T-helper 2 cell treated with Interferon-gamma antibody and Interleukin-4, amounts not matched to agents 5 μg/mL and 100 μg/mL, for 36 hours (primary cell): Measurements from ENCODE around the gene GPC5.

Experiments used
- DNase-seq: peaks from one replicate; pipeline ENCODE4 v3.0.0; 2021; ENCODE audit warnings: low spot score
- H3K27ac Mint-ChIP-seq: one replicate; pipeline ENCODE4 v1.8.0; 2021; ENCODE audit warnings: mild to moderate bottlenecking, mixed read lengths
- H3K27me3 Mint-ChIP-seq: one replicate; pipeline ENCODE4 v1.8.0; 2021; ENCODE audit warnings: low read depth, mixed read lengths
- H3K36me3 Mint-ChIP-seq: one replicate; pipeline ENCODE4 v1.8.0; 2021; ENCODE audit warnings: low read depth, mixed read lengths
- H3K4me1 Mint-ChIP-seq: one replicate; pipeline ENCODE4 v1.8.0; 2021; ENCODE audit warnings: low read depth, mixed read lengths
- H3K4me3 Mint-ChIP-seq: one replicate; pipeline ENCODE4 v1.8.0; 2022; ENCODE audit warnings: mild to moderate bottlenecking, moderate library complexity, mixed read lengths
- H3K9me3 Mint-ChIP-seq: one replicate; pipeline ENCODE4 v1.8.0; 2021; ENCODE audit warnings: mixed read lengths

GPC5 gene

DNA sequence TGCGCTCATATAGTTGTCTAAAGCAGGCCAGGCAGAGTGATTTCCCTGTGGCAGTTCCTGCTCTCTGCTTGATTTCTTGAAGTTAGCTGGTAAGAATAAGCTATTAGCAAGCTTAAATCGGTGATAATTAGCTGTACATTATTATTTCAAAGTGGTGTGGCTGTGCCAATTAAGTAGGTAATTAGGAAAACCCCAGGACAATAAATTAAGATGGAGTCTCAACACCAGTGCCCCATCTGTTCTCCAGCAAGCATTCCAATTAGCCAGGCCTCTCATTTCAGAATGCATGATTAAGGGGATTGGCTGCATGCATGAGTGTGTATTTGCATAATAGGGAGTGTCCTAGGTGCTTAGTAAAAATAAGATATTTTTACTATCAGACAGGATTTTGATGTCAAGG, 342.3 kb downstream of the GPC5 start:
- Mint-ChIP-seq H3K9me3 (no peaks in the 10 kb centered on the region), H3K4me3 (no peak overlapping the region), H3K4me1 (no peaks in the 10 kb centered on the region), H3K27me3 (peaks cover 3% of the 10 kb centered on the region), H3K36me3 (no peaks in the 10 kb centered on the region), H3K27ac (no peak overlapping the region)
- no peak for DNase-seq

DNA sequence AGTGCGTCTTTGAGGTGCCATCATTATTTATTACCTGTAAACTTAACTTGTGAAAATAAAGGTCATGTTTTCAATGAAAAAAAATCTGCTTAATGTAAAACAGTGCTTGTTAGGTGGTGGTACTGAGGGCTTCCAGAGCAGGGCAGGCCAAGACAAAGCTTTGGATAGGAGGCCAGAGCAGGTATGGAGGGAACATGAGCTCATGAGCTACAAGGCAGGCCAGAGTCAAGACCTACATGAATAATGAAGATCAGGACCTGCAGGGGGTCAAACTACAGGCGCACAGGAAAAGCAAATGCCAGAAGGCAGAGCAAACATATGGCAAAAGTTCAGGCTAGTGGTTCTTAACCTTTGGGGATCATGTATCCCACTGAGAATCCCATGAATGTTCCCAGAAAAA, 343.5 kb downstream of the GPC5 start:
- H3K4me1 Mint-ChIP-seq, result no peaks in the 10 kb centered on the region
- no peaks in the 10 kb centered on the region for H3K36me3 Mint-ChIP-seq
- H3K27ac Mint-ChIP-seq, result no peak overlapping the region
- peaks cover 3% of the 10 kb centered on the region for H3K27me3 Mint-ChIP-seq
- no peak overlapping the region for H3K4me3 Mint-ChIP-seq
- no peak for DNase-seq
- H3K9me3 Mint-ChIP-seq, result no peaks in the 10 kb centered on the region

DNA sequence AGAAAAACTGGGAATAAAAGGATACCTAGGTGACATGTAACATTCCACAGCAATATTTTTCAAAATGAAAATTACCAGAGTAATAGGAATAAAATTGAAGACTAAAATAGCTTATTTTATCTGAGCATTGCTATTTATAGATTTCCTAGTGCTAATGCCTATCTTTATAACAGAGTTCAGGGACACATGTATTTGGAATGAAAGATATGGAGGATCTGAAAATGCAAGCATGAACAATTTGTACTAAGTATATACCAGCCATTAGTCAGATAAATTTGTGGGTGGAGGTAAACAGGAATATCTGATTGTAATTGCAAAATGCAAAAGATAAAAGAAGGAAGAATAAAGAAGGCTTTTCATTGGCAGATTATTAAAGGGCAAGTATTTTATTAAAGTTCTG, 345.9 kb downstream of the GPC5 start:
- no peak for DNase-seq
- Mint-ChIP-seq H3K27me3 (peaks cover 3% of the 10 kb centered on the region), H3K9me3 (no peaks in the 10 kb centered on the region), H3K27ac (no peak overlapping the region), H3K4me3 (no peak overlapping the region), H3K4me1 (no peaks in the 10 kb centered on the region), H3K36me3 (no peaks in the 10 kb centered on the region)

DNA sequence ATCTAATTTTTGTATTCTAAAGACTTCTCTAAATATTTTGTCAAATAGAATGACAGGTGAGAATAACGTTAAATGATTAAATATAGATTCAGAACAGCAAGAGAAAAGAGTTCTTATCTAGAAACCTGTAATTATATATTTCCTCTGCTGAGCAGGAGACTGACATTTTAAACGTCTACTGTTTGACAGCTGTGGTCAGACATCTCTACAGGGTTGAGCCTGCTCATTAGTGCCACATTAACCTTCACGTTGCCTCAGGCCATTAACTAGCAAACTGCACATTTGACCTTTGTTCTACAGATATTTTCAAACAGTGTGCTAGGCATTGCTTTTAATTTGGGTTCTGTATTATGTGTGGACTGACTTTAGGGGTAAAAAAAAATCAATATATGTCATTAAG, 347.5 kb downstream of the GPC5 start:
- no peak overlapping the region for H3K4me3 Mint-ChIP-seq
- H3K9me3 Mint-ChIP-seq, result no peaks in the 10 kb centered on the region
- H3K4me1 Mint-ChIP-seq, result no peaks in the 10 kb centered on the region
- no peaks in the 10 kb centered on the region for H3K36me3 Mint-ChIP-seq
- no peak for DNase-seq
- H3K27me3 Mint-ChIP-seq, result peaks cover 3% of the 10 kb centered on the region
- no peak overlapping the region for H3K27ac Mint-ChIP-seq

DNA sequence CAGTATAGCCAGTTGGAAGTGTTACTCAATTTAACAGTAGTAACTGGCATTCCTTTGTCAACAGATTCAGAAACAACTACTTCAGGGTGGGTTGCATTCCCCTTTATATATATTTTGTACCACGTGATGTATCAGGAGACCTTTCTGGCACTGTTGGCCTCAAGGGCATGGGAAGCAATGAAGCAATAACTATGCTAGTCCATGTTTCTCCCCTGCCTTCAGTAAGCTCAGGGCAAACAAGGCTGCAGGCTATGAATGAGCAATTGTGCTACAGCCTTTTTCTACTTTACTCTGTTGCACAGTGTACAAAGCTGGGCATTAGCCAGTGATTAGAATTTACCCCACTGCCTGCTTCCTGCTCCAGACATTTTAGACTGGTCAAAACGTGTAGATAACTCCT, 348.8 kb downstream of the GPC5 start:
- no peaks in the 10 kb centered on the region for H3K27me3 Mint-ChIP-seq
- no peak for DNase-seq
- no peaks in the 10 kb centered on the region for H3K9me3 Mint-ChIP-seq
- no peak overlapping the region for H3K4me3 Mint-ChIP-seq
- no peaks in the 10 kb centered on the region for H3K36me3 Mint-ChIP-seq
- no peak overlapping the region for H3K27ac Mint-ChIP-seq
- H3K4me1 Mint-ChIP-seq, result no peaks in the 10 kb centered on the region

DNA sequence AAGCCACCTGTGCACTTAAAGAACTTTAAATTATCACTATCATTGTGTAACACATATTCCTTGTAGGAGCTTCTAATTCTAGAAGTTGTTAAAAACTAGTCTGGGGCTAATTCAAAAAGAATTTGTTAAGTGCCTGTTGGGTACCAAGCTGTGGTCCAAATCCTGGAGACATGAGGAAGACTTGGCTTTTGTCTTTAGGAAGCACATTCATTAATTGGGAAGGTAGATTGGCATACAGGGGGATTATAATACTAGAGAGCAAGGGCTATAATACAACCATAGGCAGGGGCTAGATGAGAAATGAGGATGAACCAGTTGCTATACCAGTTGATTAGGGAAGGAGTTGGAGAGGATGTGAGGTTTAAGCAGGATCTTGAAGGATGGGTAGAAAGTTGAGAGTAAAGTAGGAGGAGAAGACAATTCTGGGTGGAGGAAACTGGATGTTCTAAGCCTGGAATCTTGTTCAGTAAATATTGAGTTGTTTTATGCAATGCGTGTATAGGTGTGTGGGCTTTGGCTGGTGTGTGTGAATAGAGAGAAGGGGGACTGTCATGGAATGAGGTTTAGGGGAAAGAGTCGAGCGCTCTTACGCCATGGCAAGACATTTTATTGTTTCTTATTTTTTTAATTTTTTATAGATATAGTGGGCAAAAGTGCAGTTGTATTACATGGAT, 350.1 kb downstream of the GPC5 start:
- Mint-ChIP-seq H3K4me1 (no peaks in the 10 kb centered on the region), H3K27ac (no peak overlapping the region), H3K36me3 (no peaks in the 10 kb centered on the region), H3K4me3 (no peak overlapping the region), H3K9me3 (no peaks in the 10 kb centered on the region), H3K27me3 (no peaks in the 10 kb centered on the region)
- no peak for DNase-seq

DNA sequence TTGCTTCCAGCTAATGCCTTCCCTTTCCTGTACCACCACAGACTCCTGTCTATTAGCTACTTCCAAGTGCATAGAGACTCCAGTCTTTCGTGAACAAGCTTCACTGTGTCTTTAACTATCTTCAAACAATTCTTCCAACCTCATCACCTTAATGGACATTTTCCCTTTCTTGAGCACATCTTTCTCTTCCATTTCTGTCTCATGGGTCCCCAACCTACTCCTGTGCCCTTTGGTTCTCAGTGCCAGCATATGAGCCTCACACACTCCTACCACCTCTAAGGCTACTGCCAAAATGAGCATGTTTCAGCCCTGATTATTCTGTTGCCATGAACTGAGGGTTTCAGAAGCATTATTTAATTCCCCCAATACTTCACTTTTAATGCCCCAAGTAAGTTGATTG, 360.3 kb downstream of the GPC5 start:
- no peak for DNase-seq
- H3K4me1 Mint-ChIP-seq, result no peaks in the 10 kb centered on the region
- no peaks in the 10 kb centered on the region for H3K36me3 Mint-ChIP-seq
- no peaks in the 10 kb centered on the region for H3K27me3 Mint-ChIP-seq
- H3K4me3 Mint-ChIP-seq, result no peak overlapping the region
- no peak overlapping the region for H3K27ac Mint-ChIP-seq
- no peaks in the 10 kb centered on the region for H3K9me3 Mint-ChIP-seq

DNA sequence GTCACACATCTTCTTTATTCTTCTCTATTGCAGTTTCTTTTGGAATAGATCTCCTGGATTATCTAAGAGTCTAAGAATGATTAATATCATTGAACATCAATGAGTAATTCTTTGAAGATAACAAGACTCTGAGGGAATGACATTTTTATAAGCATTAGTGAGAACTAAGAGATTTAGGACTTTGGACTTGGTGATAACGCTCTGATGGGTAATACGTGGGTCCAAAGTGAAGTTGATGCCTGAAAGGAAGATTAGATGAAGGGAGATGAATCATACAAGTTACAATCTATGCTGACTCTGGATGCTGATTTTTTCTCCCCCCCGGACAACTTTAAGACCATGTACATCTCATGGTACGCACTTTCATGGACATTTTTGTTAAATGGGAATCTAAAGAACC, 364.5 kb downstream of the GPC5 start:
- H3K4me3 Mint-ChIP-seq, result no peak overlapping the region
- H3K27me3 Mint-ChIP-seq, result no peaks in the 10 kb centered on the region
- H3K9me3 Mint-ChIP-seq, result no peaks in the 10 kb centered on the region
- H3K36me3 Mint-ChIP-seq, result no peaks in the 10 kb centered on the region
- no peak overlapping the region for H3K27ac Mint-ChIP-seq
- DNase-seq, result no peak
- H3K4me1 Mint-ChIP-seq, result no peaks in the 10 kb centered on the region

DNA sequence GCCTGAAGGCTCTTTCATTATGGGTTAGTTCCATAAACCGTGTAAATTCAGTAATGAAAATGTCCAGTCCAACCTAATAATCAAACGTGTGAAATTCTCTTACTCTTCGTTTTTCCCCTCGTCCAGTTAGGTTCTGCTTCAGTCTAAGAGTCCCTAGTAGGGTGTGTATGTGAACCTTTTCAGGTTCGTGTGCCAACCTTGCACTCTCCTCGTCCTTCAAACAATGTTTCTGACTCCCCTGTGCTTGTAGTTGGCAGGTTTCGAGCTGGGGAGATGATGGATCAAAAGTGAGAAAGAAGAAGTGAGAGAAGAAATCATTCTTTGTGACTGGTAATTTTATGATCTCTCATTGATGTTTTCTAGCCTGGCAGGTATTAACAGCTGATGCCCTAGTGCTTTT, 366.1 kb downstream of the GPC5 start:
- Mint-ChIP-seq H3K27ac (no peak overlapping the region), H3K4me3 (no peak overlapping the region), H3K9me3 (no peaks in the 10 kb centered on the region), H3K36me3 (no peaks in the 10 kb centered on the region), H3K4me1 (no peaks in the 10 kb centered on the region), H3K27me3 (no peaks in the 10 kb centered on the region)
- DNase-seq, result no peak

DNA sequence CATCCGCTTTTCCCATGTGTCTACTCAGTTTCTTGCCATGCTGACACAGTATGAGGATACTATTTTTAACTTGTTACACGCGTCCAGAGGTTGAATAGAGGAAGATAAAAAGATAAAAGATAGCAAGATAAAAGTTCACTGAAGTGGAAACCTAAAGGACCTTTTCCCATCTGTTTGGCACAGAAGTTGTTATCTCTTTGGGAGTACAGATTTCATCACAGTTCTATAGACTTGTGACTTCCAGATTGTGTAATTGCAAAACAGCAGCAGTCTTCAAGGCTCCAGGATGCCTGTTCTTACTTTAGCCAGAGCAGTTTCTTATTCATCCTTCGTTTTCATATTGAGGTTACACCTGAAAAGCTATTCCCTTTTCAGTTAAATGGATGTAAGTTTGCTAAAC, 369.2 kb downstream of the GPC5 start:
- Mint-ChIP-seq H3K4me3 (no peak overlapping the region), H3K4me1 (no peaks in the 10 kb centered on the region), H3K36me3 (no peaks in the 10 kb centered on the region), H3K9me3 (no peaks in the 10 kb centered on the region), H3K27ac (no peak overlapping the region), H3K27me3 (no peaks in the 10 kb centered on the region)
- DNase-seq, result no peak

DNA sequence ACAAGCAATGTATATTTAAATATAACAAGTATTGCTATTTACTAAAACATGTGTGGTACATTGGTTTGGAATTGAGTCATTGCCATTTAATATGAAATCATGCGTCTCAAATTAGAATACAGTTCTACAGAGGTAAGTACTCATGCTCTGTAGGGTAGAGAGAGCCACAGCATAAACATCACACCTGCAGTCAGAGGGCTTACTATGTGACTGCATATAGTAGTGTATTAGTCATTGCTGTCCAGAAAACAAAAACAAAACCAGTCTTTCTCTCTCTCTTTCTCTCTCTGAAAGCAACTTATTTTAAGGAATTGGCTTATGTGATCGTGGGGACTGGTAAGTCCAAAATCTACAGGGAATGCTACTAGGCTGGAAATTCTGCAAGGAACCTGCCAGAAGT, 370.3 kb downstream of the GPC5 start:
- H3K36me3 Mint-ChIP-seq, result no peaks in the 10 kb centered on the region
- H3K4me1 Mint-ChIP-seq, result no peaks in the 10 kb centered on the region
- H3K4me3 Mint-ChIP-seq, result no peak overlapping the region
- no peak for DNase-seq
- H3K27me3 Mint-ChIP-seq, result no peaks in the 10 kb centered on the region
- no peak overlapping the region for H3K27ac Mint-ChIP-seq
- no peaks in the 10 kb centered on the region for H3K9me3 Mint-ChIP-seq

DNA sequence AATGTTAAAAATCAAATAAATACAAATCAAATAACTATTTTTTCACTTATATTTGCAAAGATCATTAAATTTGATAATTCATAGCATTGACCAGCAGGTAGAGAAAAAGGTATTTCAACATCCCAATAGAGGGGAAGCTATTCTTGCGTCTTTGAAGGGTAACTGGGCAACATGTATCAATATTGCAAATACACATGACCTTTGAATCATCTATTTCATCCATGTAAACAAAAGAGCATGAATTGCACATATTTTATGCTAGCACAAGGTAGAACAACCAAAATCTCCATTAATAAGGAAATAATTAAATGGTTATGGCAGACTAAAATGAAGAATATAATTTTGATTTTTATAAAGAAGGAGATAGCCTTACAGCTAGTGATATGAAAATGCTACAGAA, 372.8 kb downstream of the GPC5 start:
- Mint-ChIP-seq H3K27ac (no peak overlapping the region), H3K9me3 (no peaks in the 10 kb centered on the region), H3K36me3 (no peaks in the 10 kb centered on the region), H3K27me3 (no peaks in the 10 kb centered on the region), H3K4me3 (no peak overlapping the region), H3K4me1 (no peaks in the 10 kb centered on the region)
- DNase-seq, result no peak

DNA sequence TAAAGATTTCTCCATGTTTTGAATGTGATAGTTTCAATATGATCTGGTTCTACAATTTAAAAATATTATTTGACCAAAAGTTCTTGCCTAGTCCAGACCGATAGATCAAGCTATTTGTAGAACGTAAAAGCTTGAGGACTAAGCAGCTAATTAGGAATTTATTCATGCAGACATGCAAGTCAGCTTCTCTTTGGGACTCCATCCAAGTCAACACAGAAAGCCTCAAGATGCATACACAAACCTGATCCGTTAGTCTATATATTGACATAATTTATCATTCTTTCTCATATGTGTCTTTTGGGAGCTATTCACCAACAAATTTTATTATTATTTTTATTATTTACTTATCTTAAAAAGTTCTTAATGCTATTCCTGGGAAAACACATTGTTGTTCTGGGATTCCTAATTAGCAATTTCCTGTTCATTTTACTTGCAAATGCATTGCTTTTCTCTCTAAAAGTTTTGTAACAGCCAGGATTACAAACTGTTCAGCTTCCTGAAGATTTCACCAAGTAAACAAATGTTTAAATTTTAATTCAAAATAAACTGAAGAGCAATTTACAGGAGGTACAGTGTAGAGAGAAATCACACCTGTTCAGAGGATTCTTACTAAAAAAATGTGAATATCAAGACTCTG, 375.3 kb downstream of the GPC5 start:
- Mint-ChIP-seq H3K4me1 (no peaks in the 10 kb centered on the region), H3K27ac (no peak overlapping the region), H3K27me3 (no peaks in the 10 kb centered on the region), H3K9me3 (no peaks in the 10 kb centered on the region), H3K36me3 (no peaks in the 10 kb centered on the region), H3K4me3 (no peak overlapping the region)
- DNase-seq, result no peak

DNA sequence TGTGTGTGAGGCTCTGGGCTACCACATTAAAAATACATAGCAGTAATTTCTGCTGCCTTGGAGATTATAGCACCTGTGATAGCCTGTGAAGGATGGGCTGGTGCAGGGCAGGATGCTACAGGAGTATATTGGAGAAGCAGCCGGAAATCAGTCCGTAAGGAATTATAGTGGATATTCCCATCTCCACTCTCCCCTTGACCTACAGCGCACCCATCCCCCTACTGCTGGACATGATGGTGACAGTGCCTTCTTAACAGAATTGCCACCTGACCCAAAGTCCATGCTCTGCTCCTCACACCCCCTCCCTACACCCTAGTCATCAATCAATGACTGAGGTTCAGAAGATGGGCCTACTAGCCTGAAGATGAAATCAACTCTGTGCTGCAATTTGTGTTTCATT, 376.0 kb downstream of the GPC5 start:
- H3K4me1 Mint-ChIP-seq, result no peaks in the 10 kb centered on the region
- H3K27ac Mint-ChIP-seq, result no peak overlapping the region
- H3K9me3 Mint-ChIP-seq, result no peaks in the 10 kb centered on the region
- no peak for DNase-seq
- H3K27me3 Mint-ChIP-seq, result no peaks in the 10 kb centered on the region
- H3K36me3 Mint-ChIP-seq, result no peaks in the 10 kb centered on the region
- H3K4me3 Mint-ChIP-seq, result no peak overlapping the region

DNA sequence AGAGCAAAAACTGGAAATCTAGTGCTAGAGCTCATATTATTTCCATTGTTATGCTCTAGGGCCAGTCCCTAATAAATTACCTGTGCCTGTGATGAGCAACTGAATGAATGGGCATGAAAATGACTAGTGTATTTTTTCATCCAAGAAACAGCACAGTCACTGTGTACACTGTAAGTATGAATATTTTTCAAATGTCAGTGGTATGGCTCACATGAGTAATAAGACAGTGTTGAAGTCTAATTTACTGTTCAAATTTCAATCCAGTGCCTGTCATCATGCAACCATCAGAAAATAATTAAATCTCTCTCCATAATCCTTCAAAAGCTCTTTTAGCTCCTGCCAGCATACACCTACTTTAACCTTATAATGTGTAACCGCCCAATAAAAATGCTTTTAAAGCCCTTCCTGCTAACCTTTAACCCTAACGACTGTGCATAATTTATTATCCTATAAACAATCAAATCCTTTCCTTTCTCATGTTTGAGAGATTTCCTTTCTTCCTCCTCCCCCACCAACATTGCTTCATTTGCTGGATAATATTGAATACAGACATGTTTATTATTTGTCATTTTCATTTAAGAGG, 378.3 kb downstream of the GPC5 start:
- no peaks in the 10 kb centered on the region for H3K9me3 Mint-ChIP-seq
- H3K27ac Mint-ChIP-seq, result no peak overlapping the region
- DNase-seq, result no peak
- H3K4me3 Mint-ChIP-seq, result no peak overlapping the region
- no peaks in the 10 kb centered on the region for H3K4me1 Mint-ChIP-seq
- H3K36me3 Mint-ChIP-seq, result no peaks in the 10 kb centered on the region
- no peaks in the 10 kb centered on the region for H3K27me3 Mint-ChIP-seq
